ENCODE measurements around the gene ARHGAP15.

Gene ARHGAP15

DNA sequence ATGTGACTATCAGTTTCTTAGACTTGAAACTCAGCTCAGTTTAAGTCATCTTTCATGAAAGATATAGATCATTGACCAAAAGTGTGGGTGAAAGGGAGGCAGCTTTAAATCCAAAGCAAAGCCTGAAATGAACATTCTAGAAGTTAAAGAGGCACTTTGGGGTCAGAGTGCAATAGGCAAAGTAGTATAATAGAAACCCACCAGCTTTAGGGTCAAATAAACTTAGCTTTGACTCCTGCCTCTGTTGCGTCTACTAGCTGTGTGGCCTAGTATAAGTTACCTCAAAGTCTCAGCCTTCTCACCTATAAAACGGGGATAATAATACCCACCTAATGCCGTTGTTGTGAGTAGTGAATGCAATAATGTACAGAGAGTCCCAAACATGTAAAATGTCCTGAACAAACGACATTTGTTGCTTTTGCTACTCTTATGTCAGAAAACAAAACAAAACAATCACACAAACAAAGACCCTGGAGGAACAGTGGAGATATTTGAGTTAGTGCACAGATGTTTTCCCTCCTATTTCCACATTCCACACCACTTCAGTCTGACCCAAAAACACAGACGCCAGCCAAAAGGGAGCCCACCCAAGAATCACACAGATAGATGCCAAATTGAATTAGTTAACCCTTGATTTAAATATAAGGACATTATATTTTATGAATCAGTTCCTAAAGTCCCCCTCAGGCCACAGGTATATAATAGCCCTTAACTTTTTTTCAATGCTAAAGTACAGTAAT is 657.0 kb downstream of the ARHGAP15 start:
- TF ChIP-seq CTBP1 (IDR thresholded peaks at IDR 0.05; ENCODE audit: borderline replicate concordance), result no peak
- TF ChIP-seq NFRKB (IDR thresholded peaks at IDR 0.05), result no peak
- no peak for TF ChIP-seq PKNOX1 (IDR thresholded peaks at IDR 0.05)
- no peak for TF ChIP-seq FOXM1 (IDR thresholded peaks at IDR 0.05; ENCODE audit: borderline replicate concordance)
- TF ChIP-seq FOXK2 (IDR thresholded peaks at IDR 0.05), result no peak
- no peak for TF ChIP-seq HDGF (IDR thresholded peaks at IDR 0.05; ENCODE audit: borderline replicate concordance)
- TF ChIP-seq ELF4 (IDR thresholded peaks at IDR 0.05), result no peak
- no peak for TF ChIP-seq L3MBTL2 (conservative IDR thresholded peaks at IDR 0.05)
- no peak for TF ChIP-seq ZNF384 (IDR thresholded peaks at IDR 0.05)
- no peak for TF ChIP-seq SP1 (IDR thresholded peaks at IDR 0.05)
- TF ChIP-seq TARDBP (IDR thresholded peaks at IDR 0.05), result no peak
- DNase-seq (ENCODE audit: extremely low spot score), result no peak
- POLR2A ChIA-PET, result no interaction called here
- CTCF ChIA-PET, result no interaction called here

- no peak for DNase-seq (ENCODE audit: extremely low spot score)
- POLR2A ChIA-PET, result no interaction called here
- TF ChIP-seq ARNT (IDR thresholded peaks at IDR 0.05), result no peak
- no peak for TF ChIP-seq ELF4 (IDR thresholded peaks at IDR 0.05)
- TF ChIP-seq LEF1 (IDR thresholded peaks at IDR 0.05; ENCODE audit: borderline replicate concordance), result no peak
- TF ChIP-seq TARDBP (IDR thresholded peaks at IDR 0.05), result no peak
- TF ChIP-seq PKNOX1 (IDR thresholded peaks at IDR 0.05), result no peak
- CTCF ChIA-PET, result no interaction called here
Measured at GRCh38 chr2:143787674-143788073, 658.5 kb downstream of the ARHGAP15 start.

GRCh38 chr2:143792602-143793001 is 663.4 kb downstream of the ARHGAP15 start:
- POLR2A ChIA-PET, result no interaction called here
- CTCF ChIA-PET, result no interaction called here
- TF ChIP-seq FOXM1 (IDR thresholded peaks at IDR 0.05; ENCODE audit: borderline replicate concordance), result no peak
- no peak for TF ChIP-seq ZNF384 (IDR thresholded peaks at IDR 0.05)
- no peak for TF ChIP-seq CTBP1 (IDR thresholded peaks at IDR 0.05; ENCODE audit: borderline replicate concordance)
- TF ChIP-seq SP1 (IDR thresholded peaks at IDR 0.05), result no peak
- no peak for TF ChIP-seq TARDBP (IDR thresholded peaks at IDR 0.05)
- no peak for TF ChIP-seq FOXA1 (IDR thresholded peaks at IDR 0.05)
- no peak for TF ChIP-seq HDGF (IDR thresholded peaks at IDR 0.05; ENCODE audit: borderline replicate concordance)
- TF ChIP-seq SUZ12 (IDR thresholded peaks at IDR 0.05), result no peak
- TF ChIP-seq L3MBTL2 (conservative IDR thresholded peaks at IDR 0.05), result no peak
- no peak for TF ChIP-seq FOXK2 (IDR thresholded peaks at IDR 0.05)
- no peak for TF ChIP-seq PKNOX1 (IDR thresholded peaks at IDR 0.05)
- no peak for TF ChIP-seq BHLHE40 (IDR thresholded peaks at IDR 0.05; ENCODE audit: borderline replicate concordance)
- DNase-seq (ENCODE audit: extremely low spot score), result no peak

DNA sequence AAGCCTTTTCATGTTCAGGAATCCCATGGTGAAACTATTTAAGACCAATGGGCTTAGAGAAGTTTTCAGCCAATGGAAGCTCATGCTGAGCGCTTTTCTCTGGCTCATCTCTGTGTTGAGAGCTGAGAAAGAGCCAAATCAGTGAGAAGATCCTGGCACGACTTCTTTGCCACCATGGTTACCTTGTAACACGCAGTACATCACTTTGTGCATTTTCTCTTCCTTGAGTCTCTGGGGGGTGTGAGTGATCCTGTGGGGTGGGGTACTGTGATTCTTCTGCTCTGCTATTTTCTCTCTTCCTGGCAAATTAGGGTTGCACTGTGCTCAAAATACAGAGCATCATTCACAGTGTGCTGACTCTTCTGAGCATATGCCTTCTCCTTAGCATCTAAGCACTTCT is 664.2 kb downstream of the ARHGAP15 start:
- POLR2A ChIA-PET, result no interaction called here
- TF ChIP-seq ARNT (IDR thresholded peaks at IDR 0.05) (no peak), SUZ12 (IDR thresholded peaks at IDR 0.05) (no peak), BHLHE40 (IDR thresholded peaks at IDR 0.05; ENCODE audit: borderline replicate concordance) (no peak), FOXA1 (IDR thresholded peaks at IDR 0.05) (no peak), TARDBP (IDR thresholded peaks at IDR 0.05) (no peak), L3MBTL2 (conservative IDR thresholded peaks at IDR 0.05) (no peak), NFRKB (IDR thresholded peaks at IDR 0.05) (no peak), CTBP1 (IDR thresholded peaks at IDR 0.05; ENCODE audit: borderline replicate concordance) (no peak)
- CTCF ChIA-PET, result no interaction called here
- DNase-seq (ENCODE audit: extremely low spot score), result no peak

- POLR2A ChIA-PET, result no interaction called here
- no peak for TF ChIP-seq PKNOX1 (IDR thresholded peaks at IDR 0.05)
- TF ChIP-seq ZNF384 (IDR thresholded peaks at IDR 0.05), result no peak
- no peak for TF ChIP-seq SUZ12 (IDR thresholded peaks at IDR 0.05)
- TF ChIP-seq FOXA1 (IDR thresholded peaks at IDR 0.05), result no peak
- no peak for TF ChIP-seq CTBP1 (IDR thresholded peaks at IDR 0.05; ENCODE audit: borderline replicate concordance)
- TF ChIP-seq SP1 (IDR thresholded peaks at IDR 0.05), result no peak
- no peak for TF ChIP-seq FOXK2 (IDR thresholded peaks at IDR 0.05)
- TF ChIP-seq NFRKB (IDR thresholded peaks at IDR 0.05), result no peak
- TF ChIP-seq FOXM1 (IDR thresholded peaks at IDR 0.05; ENCODE audit: borderline replicate concordance), result no peak
- no peak for TF ChIP-seq HDGF (IDR thresholded peaks at IDR 0.05; ENCODE audit: borderline replicate concordance)
- no peak for TF ChIP-seq L3MBTL2 (conservative IDR thresholded peaks at IDR 0.05)
- TF ChIP-seq ARNT (IDR thresholded peaks at IDR 0.05), result no peak
- no peak for TF ChIP-seq ELF4 (IDR thresholded peaks at IDR 0.05)
- TF ChIP-seq BHLHE40 (IDR thresholded peaks at IDR 0.05; ENCODE audit: borderline replicate concordance), result no peak
- TF ChIP-seq TARDBP (IDR thresholded peaks at IDR 0.05), result no peak
- TF ChIP-seq LEF1 (IDR thresholded peaks at IDR 0.05; ENCODE audit: borderline replicate concordance), result no peak
- CTCF ChIA-PET, result no interaction called here
- no peak for DNase-seq (ENCODE audit: extremely low spot score)
Measured at GRCh38 chr2:143796051-143796450, 666.8 kb downstream of the ARHGAP15 start.

DNA sequence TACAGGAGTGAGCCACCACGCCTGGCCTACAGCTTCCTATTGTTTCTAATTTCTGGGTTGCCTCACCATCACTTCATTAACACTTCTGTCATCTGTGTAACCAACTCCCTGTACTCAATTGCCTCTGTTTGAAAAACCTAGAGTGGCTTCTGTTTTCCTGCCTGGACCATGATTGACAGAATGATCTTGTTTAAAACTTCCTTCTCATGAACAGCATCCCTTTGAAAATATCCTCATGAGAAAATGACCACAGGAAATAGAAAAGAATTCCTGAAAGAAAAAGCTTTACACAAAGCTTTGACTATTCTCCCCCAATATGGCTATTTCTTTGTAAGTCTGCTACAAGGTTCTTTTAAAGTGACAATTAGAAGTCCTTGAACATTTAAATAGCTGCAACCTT is 672.3 kb downstream of the ARHGAP15 start:
- TF ChIP-seq FOXK2 (IDR thresholded peaks at IDR 0.05) (no peak), L3MBTL2 (conservative IDR thresholded peaks at IDR 0.05) (no peak), ARNT (IDR thresholded peaks at IDR 0.05) (no peak), ELF4 (IDR thresholded peaks at IDR 0.05) (no peak)
- ChIA-PET CTCF (no interaction called here), POLR2A (no interaction called here)
- DNase-seq (ENCODE audit: extremely low spot score), result no peak

Data from HEK293T (cell line).